ENCODE results near the gene TCIRG1.

Gene TCIRG1

DNA sequence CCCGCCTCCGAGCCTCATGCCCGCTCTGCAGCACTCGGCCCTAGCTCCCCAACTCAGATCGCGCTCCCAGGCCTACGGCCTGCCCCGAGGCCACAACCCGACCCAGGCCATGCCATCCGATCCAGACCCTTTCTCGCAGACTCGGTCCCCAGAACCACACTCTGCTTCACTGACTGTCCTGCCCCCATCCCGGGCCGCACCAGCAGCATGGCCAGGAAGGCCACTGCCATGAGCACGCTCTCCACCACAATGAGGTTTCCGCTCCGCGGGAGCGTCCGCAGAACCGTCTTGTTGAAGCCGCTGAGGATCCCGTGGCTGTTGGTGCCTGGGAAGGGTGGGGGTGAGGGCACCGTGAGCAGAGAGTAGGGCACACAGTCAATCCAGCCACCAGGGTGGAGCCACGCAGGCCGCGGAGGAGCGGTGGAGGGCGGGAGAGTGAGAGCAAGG is 41.3 kb upstream of the TCIRG1 start:
- FAIRE-seq (no peak), DNase-seq (ENCODE audit: insufficient read length, low spot score) (no peak)
- TF ChIP-seq TAF1 (IDR thresholded peaks at IDR 0.05; ENCODE audit: low read depth, low read length), result no peak
- TF ChIP-seq PAX5 (IDR thresholded peaks at IDR 0.05; ENCODE audit: insufficient read depth, low read length, severe bottlenecking), result no peak
- no peak for TF ChIP-seq POU2F2 (IDR thresholded peaks at IDR 0.05; ENCODE audit: low read depth, low read length)
- no peak for TF ChIP-seq POLR2A (IDR thresholded peaks at IDR 0.05; ENCODE audit: low read depth, low read length)

DNA sequence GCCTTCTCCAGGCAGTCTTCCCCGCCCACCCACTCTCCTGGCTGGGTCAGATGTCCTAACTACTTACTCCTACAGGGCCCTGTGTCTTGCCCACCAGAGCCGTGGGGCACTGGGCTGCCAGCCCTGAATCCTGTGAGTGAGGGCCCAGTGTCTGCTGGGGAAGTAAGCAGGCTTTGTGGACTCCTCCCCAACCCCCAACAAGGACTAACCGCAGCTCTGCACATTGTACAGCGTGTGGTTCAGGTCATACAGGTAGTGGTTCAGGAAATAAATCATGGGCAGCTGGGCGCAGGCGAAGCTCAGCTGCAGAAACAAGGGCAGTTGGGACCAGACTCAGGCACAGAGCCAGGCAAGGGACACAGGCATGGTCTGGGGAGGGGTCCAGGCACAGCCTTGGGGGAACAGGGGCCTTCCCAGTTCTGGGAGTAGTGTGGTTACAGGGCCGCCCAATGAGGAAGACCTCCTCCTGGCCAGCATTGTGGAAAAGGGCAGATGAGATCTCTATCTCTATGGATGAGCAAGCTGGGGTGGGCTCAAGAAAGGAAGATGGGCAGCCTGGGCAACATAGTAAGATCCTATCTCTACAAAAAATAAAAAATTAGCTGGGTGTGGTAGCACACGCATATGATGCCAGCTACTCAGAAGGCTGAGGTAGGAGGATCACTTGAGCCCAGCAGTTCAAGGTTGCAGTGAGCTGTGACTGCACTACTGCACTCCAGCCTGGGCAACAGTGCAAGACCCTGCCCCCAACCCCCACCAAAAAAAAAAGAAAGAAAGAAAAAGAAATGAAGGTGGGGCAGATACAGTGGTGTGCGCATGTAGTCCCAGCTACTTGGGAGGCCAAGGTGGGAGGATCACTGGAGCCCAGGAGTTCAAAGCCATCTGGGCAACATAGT is 40.4 kb upstream of the TCIRG1 start:
- DNase-seq (ENCODE audit: insufficient read length, low spot score) (no peak), FAIRE-seq (peak; percentile 48)
- TF ChIP-seq TAF1 (IDR thresholded peaks at IDR 0.05; ENCODE audit: low read depth, low read length) (no peak), POLR2AphosphoS5 (IDR thresholded peaks at IDR 0.05; ENCODE audit: low read depth, low read length) (no peak), POLR2A (IDR thresholded peaks at IDR 0.05; ENCODE audit: low read depth, low read length) (no peak), PAX5 (IDR thresholded peaks at IDR 0.05; ENCODE audit: insufficient read depth, low read length, severe bottlenecking) (no peak), POU2F2 (IDR thresholded peaks at IDR 0.05; ENCODE audit: low read depth, low read length) (no peak), SPI1 (IDR thresholded peaks at IDR 0.05; ENCODE audit: low read depth, low read length) (no peak)

DNA sequence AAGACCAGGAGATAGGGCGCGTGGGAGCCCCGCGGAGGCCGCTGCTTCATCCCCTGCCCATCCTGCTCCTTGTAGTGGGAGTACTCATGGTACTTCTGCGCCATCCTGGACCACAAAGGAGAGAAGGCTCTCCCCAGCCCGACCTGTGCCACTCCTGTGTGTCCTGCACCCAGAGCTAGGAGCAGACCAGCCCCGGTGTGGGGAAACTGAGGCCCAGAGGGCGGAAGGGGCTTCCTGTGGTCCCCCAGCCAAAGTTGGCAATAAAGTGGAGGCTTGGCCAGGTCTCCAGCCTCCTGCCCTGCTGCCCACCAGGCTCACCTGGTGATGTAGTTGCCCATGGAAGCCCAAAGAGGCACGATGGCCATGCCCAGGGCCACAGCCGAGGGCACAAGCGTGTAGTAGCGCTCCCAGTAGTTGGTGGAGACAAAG is 39.6 kb upstream of the TCIRG1 start:
- no peak for DNase-seq (ENCODE audit: insufficient read length, low spot score)
- TF ChIP-seq POU2F2 (IDR thresholded peaks at IDR 0.05; ENCODE audit: low read depth, low read length) (no peak), POLR2A (IDR thresholded peaks at IDR 0.05; ENCODE audit: low read depth, low read length) (no peak), TAF1 (IDR thresholded peaks at IDR 0.05; ENCODE audit: low read depth, low read length) (no peak), PAX5 (IDR thresholded peaks at IDR 0.05; ENCODE audit: insufficient read depth, low read length, severe bottlenecking) (no peak), POLR2AphosphoS5 (IDR thresholded peaks at IDR 0.05; ENCODE audit: low read depth, low read length) (no peak), SPI1 (IDR thresholded peaks at IDR 0.05; ENCODE audit: low read depth, low read length) (no peak)
- no peak for FAIRE-seq

DNA sequence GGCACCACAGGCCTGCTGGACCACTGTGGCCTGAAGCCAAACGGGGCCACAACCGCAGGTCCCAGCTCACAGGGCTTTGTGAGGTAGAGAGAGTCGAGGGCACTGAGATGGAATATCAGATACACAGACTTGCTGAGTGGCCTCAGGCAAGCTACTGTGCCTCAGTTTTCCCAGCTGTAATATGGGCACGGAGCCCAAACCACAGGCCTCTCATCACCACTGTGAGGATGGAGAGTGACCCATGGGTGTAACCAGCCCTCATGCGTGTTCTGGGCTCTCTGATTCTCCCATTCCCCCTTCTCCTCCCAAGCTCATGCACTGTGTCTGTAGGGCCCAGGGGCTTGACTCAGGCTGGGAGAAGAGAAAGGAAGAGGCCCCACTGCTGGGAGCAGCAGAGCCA is 39.1 kb upstream of the TCIRG1 start:
- DNase-seq (ENCODE audit: insufficient read length, low spot score), result no peak
- TF ChIP-seq POLR2AphosphoS5 (IDR thresholded peaks at IDR 0.05; ENCODE audit: low read depth, low read length), result peak; percentile 47
- TF ChIP-seq SPI1 (IDR thresholded peaks at IDR 0.05; ENCODE audit: low read depth, low read length), result no peak
- no peak for TF ChIP-seq POU2F2 (IDR thresholded peaks at IDR 0.05; ENCODE audit: low read depth, low read length)
- no peak for TF ChIP-seq POLR2A (IDR thresholded peaks at IDR 0.05; ENCODE audit: low read depth, low read length)
- no peak for TF ChIP-seq TAF1 (IDR thresholded peaks at IDR 0.05; ENCODE audit: low read depth, low read length)
- TF ChIP-seq PAX5 (IDR thresholded peaks at IDR 0.05; ENCODE audit: insufficient read depth, low read length, severe bottlenecking), result no peak
- FAIRE-seq, result no peak

DNA sequence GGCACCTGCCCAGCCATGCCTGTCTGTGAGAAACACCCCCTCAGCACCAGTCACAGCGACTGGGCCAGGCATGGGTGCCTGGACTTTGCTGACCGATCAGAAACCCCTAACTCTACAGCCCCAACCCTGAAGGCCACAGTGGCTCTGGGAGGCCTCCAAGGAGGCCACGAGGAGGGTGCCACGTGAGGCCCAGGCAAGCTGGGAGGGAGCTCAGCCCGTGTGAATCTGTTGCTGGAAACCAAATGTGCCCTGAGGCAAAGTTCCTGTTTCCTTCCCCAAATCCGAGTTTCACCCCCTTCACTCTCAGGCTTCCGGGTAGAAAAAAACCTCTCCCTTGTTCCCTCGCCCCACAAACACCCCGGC is 36.3 kb upstream of the TCIRG1 start:
- FAIRE-seq, result no peak
- TF ChIP-seq SPI1 (IDR thresholded peaks at IDR 0.05; ENCODE audit: low read depth, low read length) (no peak), POLR2AphosphoS5 (IDR thresholded peaks at IDR 0.05; ENCODE audit: low read depth, low read length) (no peak)
- no peak for DNase-seq (ENCODE audit: insufficient read length, low spot score)

DNA sequence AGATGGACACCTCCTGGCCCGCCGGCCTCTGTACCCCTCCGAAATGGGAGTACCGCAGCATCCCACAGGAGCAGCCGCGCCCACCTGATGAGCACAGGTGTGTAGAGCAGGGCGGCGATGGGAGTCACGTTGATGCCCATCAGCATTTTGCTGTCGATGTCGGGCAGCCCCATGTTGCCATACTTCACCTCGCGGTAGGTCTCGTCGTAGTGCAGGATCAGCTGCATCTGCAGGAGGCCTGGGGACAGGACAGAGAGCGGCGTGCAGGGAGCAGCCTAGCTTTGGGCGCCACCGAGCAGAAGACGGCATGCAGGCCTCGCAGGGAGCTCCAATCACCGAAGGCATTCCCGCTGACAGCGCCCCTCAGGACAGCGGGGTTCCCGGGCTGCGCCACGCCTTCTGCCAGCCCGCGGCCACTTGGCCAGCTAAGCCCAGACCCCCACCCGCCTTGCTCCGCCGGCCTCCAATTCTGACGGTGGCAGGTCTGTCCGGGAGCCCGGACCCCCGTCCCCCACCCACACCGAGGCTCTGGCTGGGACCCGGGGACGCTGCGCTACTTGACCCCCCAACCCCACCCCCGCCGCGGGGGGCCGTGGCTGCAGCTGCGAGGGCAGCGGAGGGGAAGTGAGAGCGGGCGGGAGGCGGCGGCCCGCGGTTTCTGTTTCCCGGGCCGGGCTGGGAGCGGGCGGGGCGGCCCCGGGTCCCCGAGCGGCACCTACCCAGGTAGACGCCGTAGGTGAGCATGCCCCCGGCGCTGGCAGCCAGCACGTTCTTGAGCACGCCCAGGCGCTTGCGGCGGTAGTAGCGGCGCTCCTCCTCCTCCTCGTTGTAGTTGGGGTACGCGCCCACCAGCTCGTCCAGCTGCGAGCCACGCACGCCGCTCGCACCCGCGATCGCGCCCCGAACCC is 35.6 kb upstream of the TCIRG1 start:
- DNase-seq (ENCODE audit: insufficient read length, low spot score), result no peak
- peak; percentile 97 for FAIRE-seq
- no peak for TF ChIP-seq POLR2AphosphoS5 (IDR thresholded peaks at IDR 0.05; ENCODE audit: low read depth, low read length)
- no peak for TF ChIP-seq PAX5 (IDR thresholded peaks at IDR 0.05; ENCODE audit: insufficient read depth, low read length, severe bottlenecking)
- no peak for TF ChIP-seq POLR2A (IDR thresholded peaks at IDR 0.05; ENCODE audit: low read depth, low read length)
- TF ChIP-seq SPI1 (IDR thresholded peaks at IDR 0.05; ENCODE audit: low read depth, low read length), result peak; percentile 85
- no peak for TF ChIP-seq TAF1 (IDR thresholded peaks at IDR 0.05; ENCODE audit: low read depth, low read length)
- no peak for TF ChIP-seq POU2F2 (IDR thresholded peaks at IDR 0.05; ENCODE audit: low read depth, low read length)

DNA sequence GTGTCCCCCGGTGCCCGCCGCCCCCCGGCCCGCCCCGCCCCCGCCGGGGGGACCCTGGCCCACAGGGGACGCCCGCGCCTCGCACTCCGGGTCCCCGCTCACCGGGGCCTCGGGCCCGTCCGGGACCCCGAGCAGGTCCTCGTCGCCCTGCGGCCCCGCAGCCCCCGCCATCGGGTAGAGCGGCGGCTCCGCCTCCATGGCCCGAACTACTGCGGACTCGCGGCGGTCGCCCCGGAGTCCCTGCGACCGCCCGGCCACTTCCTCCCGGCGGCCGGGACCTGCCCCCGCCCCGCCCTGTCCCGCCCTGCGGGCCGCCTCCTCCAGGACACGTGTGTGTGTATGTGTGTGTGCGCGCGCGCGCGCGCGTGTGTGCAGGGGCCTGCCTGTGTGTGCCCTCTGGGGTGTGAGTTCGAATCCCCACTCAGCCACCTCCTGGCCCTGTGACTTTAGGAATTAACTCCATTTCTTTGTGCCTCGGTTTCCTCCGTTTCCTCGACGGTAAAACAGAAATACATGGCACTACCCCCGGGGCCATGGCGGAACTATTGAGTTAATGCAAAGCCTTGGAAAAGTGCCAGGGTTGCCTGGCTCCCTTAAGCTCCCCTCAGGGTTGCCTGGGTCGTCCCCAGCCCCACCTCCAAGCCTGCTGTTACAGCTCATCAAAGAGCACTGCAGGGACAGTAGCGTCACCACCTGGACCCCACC is 34.8 kb upstream of the TCIRG1 start, which contains the start of gene UNC93B1:
UNC93B1 (minus strand) TSS at position 252 of the 705 bp plus-strand sequence; CDS start at position 198, 54 bp downstream.
- FAIRE-seq (peak; percentile 97), DNase-seq (ENCODE audit: insufficient read length, low spot score) (peak; percentile 91)
- no peak for TF ChIP-seq TAF1 (IDR thresholded peaks at IDR 0.05; ENCODE audit: low read depth, low read length)
- 0 out of 2 replicates have a peak, but pooled peaks have one; percentile 42 for TF ChIP-seq POLR2A (IDR thresholded peaks at IDR 0.05; ENCODE audit: low read depth, low read length)
- peak; percentile 76 for TF ChIP-seq SPI1 (IDR thresholded peaks at IDR 0.05; ENCODE audit: low read depth, low read length)
- TF ChIP-seq POU2F2 (IDR thresholded peaks at IDR 0.05; ENCODE audit: low read depth, low read length), result no peak
- TF ChIP-seq POLR2AphosphoS5 (IDR thresholded peaks at IDR 0.05; ENCODE audit: low read depth, low read length), result peak; percentile 51; the same call in 1 of the 2 replicates
- TF ChIP-seq PAX5 (IDR thresholded peaks at IDR 0.05; ENCODE audit: insufficient read depth, low read length, severe bottlenecking), result no peak

DNA sequence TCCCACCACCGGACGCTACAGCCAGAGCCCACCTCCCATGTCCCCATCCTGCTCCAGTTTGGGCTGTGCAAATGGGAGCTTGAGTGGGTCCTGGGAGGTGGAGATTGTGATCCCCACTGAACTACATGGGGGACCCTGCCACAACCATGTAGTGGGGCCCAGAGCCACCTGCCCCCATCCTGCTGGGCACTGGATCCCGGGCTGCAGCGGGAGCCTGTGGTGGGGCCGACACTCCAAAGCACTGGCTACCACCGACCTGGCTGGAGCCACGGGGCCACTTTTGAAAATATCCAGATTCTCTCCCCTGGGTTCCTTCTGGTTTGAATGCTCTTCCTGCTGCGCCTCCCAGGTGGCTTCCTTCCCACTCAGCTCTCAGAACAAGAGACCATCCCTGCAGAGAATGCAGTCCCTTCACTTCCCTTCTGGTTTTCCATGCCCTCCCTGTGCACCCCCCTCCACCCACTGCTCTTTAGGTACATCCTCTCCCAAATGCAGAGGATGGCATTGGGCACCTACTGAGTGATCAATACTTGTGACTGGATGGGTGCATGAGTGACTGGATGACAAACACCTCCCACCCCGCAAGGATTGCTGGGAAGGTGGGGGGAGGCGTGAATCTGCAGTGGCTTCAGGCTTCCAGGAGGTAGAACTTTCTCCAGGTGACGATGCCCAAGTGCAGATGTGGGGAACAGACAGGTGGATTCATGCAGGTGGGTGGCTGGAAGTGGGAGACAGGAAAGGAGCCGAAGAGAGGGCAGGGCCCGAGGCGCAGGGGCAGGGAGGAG is 34.1 kb upstream of the TCIRG1 start:
- DNase-seq (ENCODE audit: insufficient read length, low spot score), result no peak
- no peak for FAIRE-seq
- no peak for TF ChIP-seq PAX5 (IDR thresholded peaks at IDR 0.05; ENCODE audit: insufficient read depth, low read length, severe bottlenecking)
- no peak for TF ChIP-seq POU2F2 (IDR thresholded peaks at IDR 0.05; ENCODE audit: low read depth, low read length)
- no peak for TF ChIP-seq POLR2A (IDR thresholded peaks at IDR 0.05; ENCODE audit: low read depth, low read length)
- no peak for TF ChIP-seq TAF1 (IDR thresholded peaks at IDR 0.05; ENCODE audit: low read depth, low read length)
- TF ChIP-seq SPI1 (IDR thresholded peaks at IDR 0.05; ENCODE audit: low read depth, low read length), result no peak

All from GM12891 (cell line).